Activated naive CD8-positive, alpha-beta T cell treated with anti-CD3 and anti-CD28 coated beads, Interleukin-2, amount 10 ng/mL, durations not matched to agents 7 days and 5 days (primary cell): ENCODE results near the gene CAMK2A. TPM values are rescaled to one million over a fixed set of nuclear protein-coding genes. Genes with fewer than 3 reads are reported as not detected.

Experiments
- ATAC-seq: fragments of 150-1000 bp; cut with Tn5 transposase; one replicate; pipeline ENCODE4 v1.10.0; 2021; ENCODE audit warnings: low read depth, moderate library complexity
- POLR2A ChIA-PET: fragments of 350-600 bp; sonication (Branson Sonifier 250); formaldehyde crosslinking; loops from one replicate; lab custom pipeline; 2021; ENCODE audit warnings: antibody characterized with exemption; lab: Charles Lee
- DNase-seq: peaks from one replicate; pipeline ENCODE4 v3.0.0; 2021
- H3K27ac Mint-ChIP-seq: one replicate; pipeline ENCODE4 v1.8.0; 2022; ENCODE audit warnings: mild to moderate bottlenecking, mixed read lengths
- H3K27me3 Mint-ChIP-seq: one replicate; pipeline ENCODE4 v1.8.0; 2022; ENCODE audit warnings: mild to moderate bottlenecking, moderate library complexity, mixed read lengths
- H3K36me3 Mint-ChIP-seq: one replicate; pipeline ENCODE4 v1.8.0; 2021; ENCODE audit warnings: mild to moderate bottlenecking, mixed read lengths
- H3K4me1 Mint-ChIP-seq: one replicate; pipeline ENCODE4 v1.8.0; 2021; ENCODE audit warnings: mixed read lengths
- H3K4me3 Mint-ChIP-seq: one replicate; pipeline ENCODE4 v1.8.0; 2022; ENCODE audit warnings: mild to moderate bottlenecking, moderate library complexity, mixed read lengths
- H3K9me3 Mint-ChIP-seq: one replicate; pipeline ENCODE4 v1.8.0; 2021; ENCODE audit warnings: mixed read lengths
- total RNA-seq, 2 experiments: library from RNA; stranded (reverse); gene quantifications; one replicate each; pipeline ENCODE4 v1.2.3, GENCODE V29; 2021

The CAMK2A gene
- total RNA-seq, 2 experiments from 2014 or later = not detected

DNA sequence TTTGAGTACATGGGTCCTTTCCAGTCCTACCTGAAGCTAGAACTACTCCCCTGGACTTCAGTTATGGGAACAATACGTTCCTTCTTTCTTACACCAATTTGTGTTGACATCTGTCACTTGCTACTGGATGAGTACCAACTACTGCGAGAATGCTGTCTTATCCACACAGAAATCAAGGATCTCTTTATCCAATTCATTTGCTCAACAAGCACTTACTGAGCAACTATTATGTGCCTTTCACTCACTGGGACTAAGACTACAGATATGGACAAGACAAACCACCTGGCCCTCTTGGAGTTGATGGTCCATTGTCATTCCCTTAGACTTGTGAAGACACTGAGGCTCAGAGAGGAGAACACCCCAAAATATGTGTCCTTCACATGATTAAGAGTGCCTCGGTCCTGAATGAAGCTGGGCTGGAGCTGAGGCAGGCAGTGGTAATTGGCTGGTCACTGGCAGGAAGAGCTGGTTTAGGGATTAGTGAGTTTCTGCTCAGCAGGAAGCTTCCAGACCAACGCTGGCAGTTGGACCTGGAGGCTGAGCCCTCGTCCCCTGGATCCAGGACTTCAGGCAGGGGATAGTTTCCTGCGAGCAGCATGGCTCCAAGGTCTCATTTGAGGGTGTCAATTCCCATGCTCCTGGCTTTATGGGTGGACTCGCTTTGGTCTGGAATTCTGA, 21.6 kb upstream of the CAMK2A start:
- Mint-ChIP-seq H3K4me1 (peaks cover 2% of the 10 kb centered on the region), H3K27ac (no peak overlapping the region), H3K9me3 (no peaks in the 10 kb centered on the region), H3K36me3 (no peaks in the 10 kb centered on the region), H3K27me3 (peaks cover 7% of the 10 kb centered on the region), H3K4me3 (no peak overlapping the region)
- DNase-seq (no peak), ATAC-seq (no peak)
- POLR2A ChIA-PET = no interaction called here

DNA sequence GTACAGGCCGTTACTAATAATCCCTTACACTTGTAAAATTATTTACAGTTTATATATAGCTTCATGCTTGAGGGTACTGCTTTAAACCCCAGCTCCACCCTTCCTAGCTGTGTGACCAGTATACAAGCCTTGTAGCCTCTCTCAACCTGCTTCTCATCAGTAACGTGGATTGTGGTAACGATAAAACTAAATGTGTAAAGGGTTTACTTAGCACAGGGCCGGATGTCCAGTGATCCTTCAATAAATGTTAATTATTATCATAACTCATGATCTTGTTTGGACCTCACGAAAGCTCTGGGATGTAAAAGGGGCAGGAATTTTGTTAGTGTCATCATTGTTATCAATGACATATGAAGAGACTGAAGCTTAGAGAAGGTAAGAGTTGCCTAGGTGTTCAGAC, 20.7 kb upstream of the CAMK2A start:
- POLR2A ChIA-PET = no interaction called here
- Mint-ChIP-seq H3K9me3 (no peaks in the 10 kb centered on the region), H3K27ac (no peak overlapping the region), H3K4me1 (peaks cover 7% of the 10 kb centered on the region), H3K36me3 (no peaks in the 10 kb centered on the region), H3K27me3 (peaks cover 9% of the 10 kb centered on the region), H3K4me3 (no peak overlapping the region)
- DNase-seq (no peak), ATAC-seq (no peak)

DNA sequence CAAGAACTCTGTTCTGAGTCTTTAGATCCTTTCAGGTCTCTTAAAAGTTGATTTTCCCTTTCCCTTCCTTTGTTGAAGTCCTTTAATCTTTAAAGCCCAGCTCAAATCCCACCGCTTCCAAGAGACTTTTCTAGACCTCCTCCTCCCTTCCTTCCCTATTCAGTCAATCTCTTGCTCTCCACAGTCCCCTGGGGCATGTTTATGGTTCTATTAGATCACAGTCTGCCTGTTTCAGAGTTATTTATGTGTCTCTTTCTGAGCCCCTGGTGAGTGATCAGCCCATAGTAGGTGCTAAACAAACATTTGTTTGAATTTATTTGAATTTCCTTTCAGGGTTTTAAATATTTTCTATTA, 20.3 kb upstream of the CAMK2A start:
- ATAC-seq (no peak), DNase-seq (no peak)
- Mint-ChIP-seq H3K27me3 (peaks cover 9% of the 10 kb centered on the region), H3K4me3 (no peak overlapping the region), H3K36me3 (no peaks in the 10 kb centered on the region), H3K4me1 (peaks cover 7% of the 10 kb centered on the region), H3K9me3 (no peaks in the 10 kb centered on the region), H3K27ac (no peak overlapping the region)
- POLR2A ChIA-PET = no interaction called here

DNA sequence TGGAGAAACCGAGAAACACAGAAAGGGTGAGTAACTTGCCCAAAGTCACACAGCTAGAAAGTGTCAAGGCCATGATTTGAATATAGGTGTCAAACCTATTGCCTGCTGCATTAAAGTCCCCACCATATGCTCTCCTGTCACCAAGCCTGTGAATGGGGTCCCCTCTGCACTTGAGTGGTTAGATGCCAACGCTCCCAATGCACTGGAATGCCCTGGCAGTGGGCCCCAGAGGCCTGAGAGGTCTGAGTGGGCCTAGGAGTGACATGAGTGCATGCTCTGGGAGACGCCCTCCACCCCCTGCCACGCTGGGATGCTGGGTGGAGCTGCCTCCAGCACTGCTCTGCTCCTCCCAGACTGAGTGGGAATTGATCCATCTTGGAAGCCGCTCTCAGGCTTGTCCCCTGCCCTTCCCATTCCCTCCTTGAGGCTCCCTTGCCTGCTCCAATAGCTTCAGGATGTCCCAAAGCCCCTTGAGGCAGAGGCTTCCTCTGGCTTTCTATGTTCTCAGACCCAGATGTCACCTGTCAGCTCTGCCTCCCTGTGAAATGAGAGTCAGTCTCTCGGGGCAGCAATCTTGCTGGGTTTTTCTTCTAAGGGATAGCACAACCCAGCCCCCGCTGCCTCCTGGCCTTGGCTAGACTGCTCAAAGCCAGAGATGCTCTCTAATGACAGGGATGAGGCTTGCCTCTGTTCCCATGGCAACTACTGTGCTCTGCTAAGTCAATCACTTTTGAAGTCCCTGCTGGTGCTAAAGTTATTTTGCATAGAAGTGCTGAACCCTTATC, 19.7 kb upstream of the CAMK2A start:
- H3K27ac Mint-ChIP-seq = no peak overlapping the region
- peaks cover 7% of the 10 kb centered on the region for H3K4me1 Mint-ChIP-seq
- H3K27me3 Mint-ChIP-seq = peaks cover 10% of the 10 kb centered on the region
- ATAC-seq (no peak), DNase-seq (no peak)
- H3K36me3 Mint-ChIP-seq = no peaks in the 10 kb centered on the region
- no peak overlapping the region for H3K4me3 Mint-ChIP-seq
- H3K9me3 Mint-ChIP-seq = no peaks in the 10 kb centered on the region
- POLR2A ChIA-PET = no interaction called here

DNA sequence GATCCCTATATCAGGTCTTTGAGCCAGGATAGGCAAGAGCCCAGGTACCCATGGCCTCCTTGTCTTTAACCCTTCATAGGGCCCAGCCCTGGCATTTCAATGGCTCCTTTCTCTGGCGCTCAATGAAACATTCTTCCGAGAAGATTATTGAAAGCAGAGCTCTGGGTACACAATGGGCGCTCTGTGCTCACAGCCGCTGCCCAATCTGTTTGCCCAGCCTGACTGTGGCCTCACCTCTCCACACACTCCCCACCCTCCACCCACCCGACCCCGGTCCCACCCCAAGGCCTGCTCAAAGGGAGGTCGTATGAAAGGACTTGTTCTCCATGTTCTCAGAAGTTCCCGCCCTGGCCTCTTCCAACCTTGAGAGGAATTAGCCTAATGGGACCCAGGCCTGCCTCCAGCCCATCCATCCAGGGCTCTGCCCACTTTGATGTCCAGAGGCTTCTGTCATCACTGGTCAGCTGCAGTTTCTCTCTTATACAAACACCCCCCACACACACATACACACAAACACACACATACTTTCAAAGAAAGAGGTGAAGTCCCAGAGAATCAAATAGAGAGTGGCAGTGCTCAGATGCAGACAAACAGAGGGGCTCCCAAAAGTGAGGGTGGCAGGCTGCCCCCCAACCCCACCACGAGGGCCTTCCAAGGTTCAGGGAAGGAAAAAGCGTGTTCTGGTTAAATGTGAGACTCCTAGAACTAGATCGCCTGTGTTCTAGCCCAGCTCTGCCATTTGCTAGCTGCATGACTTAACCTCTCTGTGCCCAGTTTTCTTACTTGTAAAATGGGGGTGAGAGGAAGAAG, 18.2 kb upstream of the CAMK2A start:
- Mint-ChIP-seq H3K4me3 (no peak overlapping the region), H3K27me3 (peaks cover 24% of the 10 kb centered on the region), H3K4me1 (peaks cover 5% of the 10 kb centered on the region), H3K9me3 (no peaks in the 10 kb centered on the region), H3K27ac (no peak overlapping the region), H3K36me3 (no peaks in the 10 kb centered on the region)
- ATAC-seq = no peak
- POLR2A ChIA-PET = no interaction called here
- no peak for DNase-seq

DNA sequence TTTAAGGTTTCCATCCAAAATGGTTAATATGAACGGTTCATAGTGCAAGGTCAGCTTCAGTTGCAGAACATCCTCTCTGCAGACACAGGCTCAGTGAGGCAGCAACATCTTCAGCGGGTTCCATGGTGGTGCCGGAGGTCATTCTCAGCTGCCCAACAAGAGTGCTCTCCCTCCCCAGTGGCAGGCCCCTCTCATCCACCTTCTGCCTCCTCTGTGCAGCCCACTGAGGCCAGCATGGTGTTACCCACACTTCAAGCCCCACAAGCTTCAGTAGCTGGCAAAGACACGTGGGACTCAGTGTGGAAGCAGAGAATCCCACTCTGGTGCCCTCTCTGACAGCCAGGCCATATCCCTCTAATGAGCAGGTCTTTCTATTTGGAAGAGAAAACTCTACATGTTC, 17.2 kb upstream of the CAMK2A start:
- ATAC-seq (no peak), DNase-seq (no peak)
- POLR2A ChIA-PET = interaction anchor here (0.7 kb wide), 1 partner anchor 406 kb away, joined by 3 read pairs; no protein-coding TSS in a partner anchor
- Mint-ChIP-seq H3K27ac (no peak overlapping the region), H3K9me3 (no peaks in the 10 kb centered on the region), H3K27me3 (peaks cover 30% of the 10 kb centered on the region), H3K36me3 (no peaks in the 10 kb centered on the region), H3K4me3 (no peak overlapping the region), H3K4me1 (peaks cover 5% of the 10 kb centered on the region)

DNA sequence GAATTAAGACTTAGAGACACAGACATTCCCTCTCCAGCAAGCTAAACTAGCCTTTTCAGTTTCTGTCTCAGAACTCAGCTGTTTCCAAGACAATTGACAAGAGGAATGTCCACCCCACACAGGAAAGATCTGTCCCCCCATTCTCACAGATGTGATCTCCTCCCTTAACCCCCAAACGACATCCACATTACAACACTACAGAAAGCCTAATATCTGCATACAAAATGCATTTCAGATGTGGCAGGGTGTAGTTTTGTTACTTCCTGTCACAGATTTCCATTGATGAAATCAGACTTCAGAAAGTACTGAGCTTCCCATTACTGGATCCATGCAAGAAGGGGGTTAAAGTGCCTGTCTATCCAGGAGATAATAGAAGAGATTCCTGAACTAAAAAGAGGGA, 16.0 kb upstream of the CAMK2A start:
- H3K4me3 Mint-ChIP-seq = no peak overlapping the region
- ATAC-seq = no peak
- POLR2A ChIA-PET = no interaction called here
- H3K27ac Mint-ChIP-seq = no peak overlapping the region
- H3K36me3 Mint-ChIP-seq = no peaks in the 10 kb centered on the region
- no peak for DNase-seq
- peaks cover 5% of the 10 kb centered on the region for H3K4me1 Mint-ChIP-seq
- H3K9me3 Mint-ChIP-seq = no peaks in the 10 kb centered on the region
- peaks cover 40% of the 10 kb centered on the region for H3K27me3 Mint-ChIP-seq

DNA sequence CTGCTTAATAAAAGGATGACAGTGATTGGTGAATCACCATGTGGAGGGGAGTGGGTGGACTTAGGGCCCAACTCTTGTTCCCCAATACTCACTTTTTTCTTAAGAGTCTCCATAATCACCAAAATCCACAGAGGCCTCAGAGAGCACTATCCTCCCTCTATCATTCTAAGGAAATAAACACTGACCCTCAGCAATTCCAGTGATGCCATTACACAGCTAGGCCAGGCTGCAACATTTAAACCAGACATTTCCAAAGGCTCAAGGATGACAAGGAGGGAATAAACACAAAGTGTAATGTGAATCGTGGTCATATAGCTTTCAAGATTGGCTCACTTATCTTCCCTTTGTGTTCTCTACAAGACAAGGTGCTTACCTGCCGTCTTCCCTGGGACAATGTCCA, 15.5 kb upstream of the CAMK2A start:
- no peaks in the 10 kb centered on the region for H3K9me3 Mint-ChIP-seq
- DNase-seq (no peak), ATAC-seq (no peak)
- POLR2A ChIA-PET = no interaction called here
- H3K36me3 Mint-ChIP-seq = no peaks in the 10 kb centered on the region
- peaks cover 44% of the 10 kb centered on the region for H3K27me3 Mint-ChIP-seq
- H3K27ac Mint-ChIP-seq = no peak overlapping the region
- no peak overlapping the region for H3K4me3 Mint-ChIP-seq
- peaks cover 6% of the 10 kb centered on the region for H3K4me1 Mint-ChIP-seq

DNA sequence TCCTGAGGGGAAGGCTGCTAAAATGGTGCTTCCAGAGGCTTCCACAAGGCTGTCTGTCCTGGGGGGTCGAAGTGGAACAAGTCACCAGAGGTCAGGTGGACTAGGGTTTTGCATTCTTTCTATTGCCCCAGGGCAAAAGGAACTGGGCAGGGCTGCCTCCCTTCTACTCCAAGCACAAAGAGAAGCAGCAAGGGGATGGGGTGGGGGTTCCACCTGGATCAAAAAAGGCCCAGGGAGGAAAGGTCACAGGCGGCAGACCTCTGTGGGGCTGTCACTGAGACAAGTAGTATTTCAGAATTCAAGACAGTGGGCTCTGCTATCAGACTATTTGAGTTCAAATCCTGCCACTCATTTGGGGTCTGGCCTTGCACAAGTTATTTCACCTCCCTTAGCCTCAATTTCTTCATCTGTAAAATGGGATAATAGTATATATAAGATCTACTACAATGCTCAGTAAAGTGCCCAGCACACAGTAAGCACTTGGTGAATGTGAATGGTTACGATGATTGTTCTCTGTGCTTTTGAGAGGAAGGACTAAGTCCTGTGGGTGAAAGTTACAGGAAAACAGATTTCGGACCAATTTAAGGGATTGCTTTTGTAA, 15.0 kb upstream of the CAMK2A start:
- peaks cover 50% of the 10 kb centered on the region for H3K27me3 Mint-ChIP-seq
- POLR2A ChIA-PET = no interaction called here
- H3K36me3 Mint-ChIP-seq = no peaks in the 10 kb centered on the region
- peaks cover 9% of the 10 kb centered on the region for H3K4me1 Mint-ChIP-seq
- no peak for DNase-seq
- H3K9me3 Mint-ChIP-seq = no peaks in the 10 kb centered on the region
- no peak overlapping the region for H3K27ac Mint-ChIP-seq
- H3K4me3 Mint-ChIP-seq = no peak overlapping the region
- no peak for ATAC-seq

DNA sequence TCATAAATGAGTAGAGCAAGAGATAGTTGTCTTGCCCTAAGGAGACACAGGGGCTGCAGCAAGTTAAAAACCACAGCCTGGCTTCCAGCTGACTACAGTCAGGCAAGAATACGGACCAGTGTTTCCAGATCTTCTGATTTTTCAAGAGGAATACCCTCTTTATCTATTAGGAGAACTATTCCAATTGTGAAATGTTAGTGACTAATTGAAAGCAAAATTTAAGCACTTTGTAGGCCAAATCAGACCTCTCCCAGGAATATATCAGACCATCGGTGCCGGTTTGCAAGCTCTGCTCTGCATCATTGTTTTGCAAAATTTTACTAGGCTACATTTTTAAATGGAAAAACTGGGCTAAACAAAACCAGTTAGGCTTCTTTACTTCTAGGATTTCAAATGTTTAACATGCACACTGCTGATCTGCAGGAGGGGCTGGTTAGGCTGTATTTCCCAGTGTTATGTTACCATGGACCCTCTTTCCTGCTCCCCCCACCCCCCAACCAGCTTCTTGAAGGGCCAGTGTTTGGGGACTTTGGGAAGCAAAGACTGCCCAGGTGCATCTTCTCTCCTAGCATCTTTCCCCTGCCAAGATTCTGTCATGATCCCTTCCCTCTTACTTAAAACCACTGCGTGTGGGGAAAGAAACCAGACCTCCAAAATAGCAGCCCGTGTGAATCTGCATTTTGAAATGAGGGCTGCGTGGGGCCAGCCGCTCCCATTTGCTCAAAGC, 14.2 kb upstream of the CAMK2A start:
- Mint-ChIP-seq H3K9me3 (no peaks in the 10 kb centered on the region), H3K4me1 (peaks cover 9% of the 10 kb centered on the region), H3K27ac (no peak overlapping the region), H3K27me3 (peaks cover 50% of the 10 kb centered on the region), H3K4me3 (no peak overlapping the region), H3K36me3 (no peaks in the 10 kb centered on the region)
- ATAC-seq = no peak
- DNase-seq = no peak
- POLR2A ChIA-PET = no interaction called here

DNA sequence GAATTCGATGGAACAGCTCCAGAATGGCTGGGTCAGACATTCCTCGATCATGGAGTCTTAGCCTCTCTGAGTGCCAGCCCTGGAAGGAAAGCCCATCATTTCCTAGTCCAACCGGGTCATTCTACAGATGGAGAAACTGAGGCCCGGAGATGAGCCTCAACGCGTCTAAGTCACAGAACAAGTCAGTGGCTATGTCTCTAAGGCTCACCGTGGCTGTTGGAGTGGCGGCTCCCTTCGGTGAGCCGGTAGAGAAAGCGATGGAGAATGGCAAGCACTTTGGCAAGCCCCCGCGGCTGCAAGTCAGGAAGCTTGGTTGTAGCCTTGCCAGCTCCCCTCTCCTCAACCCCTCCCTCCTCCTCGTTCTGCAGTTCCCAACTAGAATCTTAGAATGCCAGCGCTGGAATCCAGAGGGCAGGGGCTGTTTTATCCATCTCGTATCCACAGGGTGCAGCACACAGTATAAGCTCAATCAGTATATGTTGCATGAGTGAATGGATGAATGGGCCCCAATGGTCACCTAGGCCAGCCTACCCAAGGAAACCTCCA, 13.6 kb upstream of the CAMK2A start:
- Mint-ChIP-seq H3K27ac (no peak overlapping the region), H3K4me3 (no peak overlapping the region), H3K9me3 (no peaks in the 10 kb centered on the region), H3K4me1 (peaks cover 9% of the 10 kb centered on the region), H3K36me3 (no peaks in the 10 kb centered on the region), H3K27me3 (peaks cover 48% of the 10 kb centered on the region)
- POLR2A ChIA-PET = no interaction called here
- no peak for ATAC-seq
- DNase-seq = no peak

DNA sequence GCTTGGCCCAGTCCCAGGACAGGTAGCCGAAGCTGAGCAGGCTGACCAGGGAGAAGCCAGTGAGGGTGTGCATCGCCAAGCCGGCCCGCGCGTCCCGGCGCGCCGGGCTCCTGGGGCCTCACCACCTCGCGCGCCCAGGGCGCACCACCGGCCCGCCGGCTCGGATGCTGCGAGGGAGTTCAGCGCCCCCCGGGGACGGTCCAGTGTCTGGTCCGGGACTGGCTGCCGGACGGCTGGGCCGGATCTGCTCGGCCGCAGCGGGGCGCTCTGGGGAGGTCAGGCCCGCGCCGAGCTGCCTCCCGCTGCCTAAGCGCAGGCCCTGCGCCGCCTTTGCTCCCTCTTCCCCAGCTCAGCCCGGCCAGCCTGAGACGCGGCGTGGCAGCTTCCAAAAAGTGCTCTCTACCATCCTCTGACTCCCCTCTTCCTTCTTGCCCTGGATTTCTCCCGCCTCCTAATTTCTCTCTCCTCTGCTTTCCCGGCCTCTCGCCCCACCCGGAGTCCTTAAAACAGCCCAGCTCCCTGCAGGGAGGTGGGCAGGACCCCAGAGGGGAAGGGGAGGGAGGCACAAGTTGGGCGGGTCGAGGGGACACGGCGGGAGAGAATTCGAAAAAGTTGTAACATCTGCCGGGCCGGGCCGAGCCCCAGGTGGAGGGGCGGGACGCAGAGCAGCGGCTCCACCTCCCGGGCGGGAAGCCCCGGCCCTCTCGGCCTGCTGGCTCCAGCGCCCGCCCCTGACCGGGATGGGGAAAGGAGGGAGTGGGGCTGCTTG, 12.9 kb upstream of the CAMK2A start, which contains the start of gene ARSI:
Gene ARSI (minus strand): TSS at position 605 of the 769 bp plus-strand sequence. CDS start 532 bp downstream, at position 73.
- no peak for DNase-seq
- H3K9me3 Mint-ChIP-seq = no peaks in the 10 kb centered on the region
- POLR2A ChIA-PET = no interaction called here
- H3K27me3 Mint-ChIP-seq = peaks cover 46% of the 10 kb centered on the region
- ATAC-seq = peak; percentile 36
- no peak within 1 kb of the TSS for H3K27ac Mint-ChIP-seq
- peaks cover 9% of the 10 kb centered on the region for H3K4me1 Mint-ChIP-seq
- H3K4me3 Mint-ChIP-seq = peak within 1 kb of the TSS; percentile 35
- no peaks in the 10 kb centered on the region for H3K36me3 Mint-ChIP-seq
